ENCODE measurements around the gene SATB1.

DNA sequence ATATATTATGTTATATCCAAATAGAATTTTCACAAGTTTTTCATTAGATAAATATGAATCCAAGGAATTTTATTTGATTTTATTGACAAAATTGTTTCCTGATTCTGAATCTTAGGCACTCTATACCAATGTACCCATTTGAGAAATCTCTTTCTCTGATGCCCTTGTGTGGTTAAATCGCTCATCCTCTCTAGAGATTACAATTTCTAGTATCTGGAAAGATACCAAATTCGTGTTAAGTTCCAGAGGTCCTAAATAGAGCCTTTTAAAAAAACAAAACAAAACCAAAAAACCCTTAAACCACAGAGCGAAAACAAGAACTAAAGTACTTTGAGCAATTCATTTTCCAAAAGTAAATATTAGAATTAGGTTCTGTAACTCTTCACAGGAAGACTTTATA lies 20.0 kb downstream of the SATB1 start:
- TF ChIP-seq, protein P1, sequence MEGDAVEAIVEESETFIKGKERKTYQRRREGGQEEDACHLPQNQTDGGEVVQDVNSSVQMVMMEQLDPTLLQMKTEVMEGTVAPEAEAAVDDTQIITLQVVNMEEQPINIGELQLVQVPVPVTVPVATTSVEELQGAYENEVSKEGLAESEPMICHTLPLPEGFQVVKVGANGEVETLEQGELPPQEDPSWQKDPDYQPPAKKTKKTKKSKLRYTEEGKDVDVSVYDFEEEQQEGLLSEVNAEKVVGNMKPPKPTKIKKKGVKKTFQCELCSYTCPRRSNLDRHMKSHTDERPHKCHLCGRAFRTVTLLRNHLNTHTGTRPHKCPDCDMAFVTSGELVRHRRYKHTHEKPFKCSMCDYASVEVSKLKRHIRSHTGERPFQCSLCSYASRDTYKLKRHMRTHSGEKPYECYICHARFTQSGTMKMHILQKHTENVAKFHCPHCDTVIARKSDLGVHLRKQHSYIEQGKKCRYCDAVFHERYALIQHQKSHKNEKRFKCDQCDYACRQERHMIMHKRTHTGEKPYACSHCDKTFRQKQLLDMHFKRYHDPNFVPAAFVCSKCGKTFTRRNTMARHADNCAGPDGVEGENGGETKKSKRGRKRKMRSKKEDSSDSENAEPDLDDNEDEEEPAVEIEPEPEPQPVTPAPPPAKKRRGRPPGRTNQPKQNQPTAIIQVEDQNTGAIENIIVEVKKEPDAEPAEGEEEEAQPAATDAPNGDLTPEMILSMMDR (IDR thresholded peaks at IDR 0.05; ENCODE audit: low read depth, low read length): no peak
- no peak for TF ChIP-seq EZH2phosphoT487 (IDR thresholded peaks at IDR 0.05; ENCODE audit: low read depth)
